ENCODE measurements around the gene ZNF470. TPM values are rescaled to one million over a fixed set of nuclear protein-coding genes. Genes with fewer than 3 reads are reported as not detected.

ZNF470 gene
- total RNA-seq, 1 donor, result 4.7 TPM

DNA sequence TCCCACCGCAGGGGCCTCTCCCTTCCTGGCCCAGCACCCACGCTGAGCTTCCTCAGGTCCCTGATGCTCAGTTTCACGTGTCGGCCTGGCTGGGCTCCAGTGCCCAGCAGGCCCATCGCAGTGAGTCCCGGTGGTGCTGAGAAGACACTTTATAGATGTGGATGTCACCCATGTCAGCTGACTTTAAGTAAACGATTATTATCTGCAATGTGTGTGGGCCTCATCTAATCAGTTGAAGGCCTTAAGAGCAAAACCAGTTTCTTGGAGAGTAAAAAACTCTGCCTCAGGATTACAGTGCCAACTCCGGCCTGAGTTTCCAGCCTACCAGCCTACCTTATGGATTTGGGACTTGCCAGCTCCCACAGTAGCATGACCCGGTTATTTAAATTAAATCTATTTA is 58.4 kb downstream of the ZNF470 start:
- Histone ChIP-seq H2AFZ (ENCODE audit: low read length) (no peak overlapping the region), H4K20me1 (ENCODE audit: insufficient read depth, low read length) (no peaks in the 10 kb centered on the region), H3K4me3 (ENCODE audit: insufficient read depth, low read length) (no peak overlapping the region), H3K27me3 (ENCODE audit: insufficient read depth, low read length) (no peaks in the 10 kb centered on the region), H3K27ac (ENCODE audit: low read depth, low read length) (no peak overlapping the region), H3K4me1 (ENCODE audit: insufficient read depth, low read length) (no peaks in the 10 kb centered on the region), H3K36me3 (ENCODE audit: insufficient read depth, low read length) (peaks cover 12% of the 10 kb centered on the region), H3K79me2 (ENCODE audit: insufficient read depth, low read length) (no peaks in the 10 kb centered on the region), H3K4me2 (ENCODE audit: insufficient read depth, low read length) (no peak overlapping the region), H3K9me3 (ENCODE audit: low read depth, low read length) (no peaks in the 10 kb centered on the region)
- no peak for TF ChIP-seq CTCF (IDR thresholded peaks at IDR 0.05; ENCODE audit: extremely low read depth, low read depth, low read length)
- no peak for DNase-seq (ENCODE audit: insufficient read length, low spot score, missing footprints)

DNA sequence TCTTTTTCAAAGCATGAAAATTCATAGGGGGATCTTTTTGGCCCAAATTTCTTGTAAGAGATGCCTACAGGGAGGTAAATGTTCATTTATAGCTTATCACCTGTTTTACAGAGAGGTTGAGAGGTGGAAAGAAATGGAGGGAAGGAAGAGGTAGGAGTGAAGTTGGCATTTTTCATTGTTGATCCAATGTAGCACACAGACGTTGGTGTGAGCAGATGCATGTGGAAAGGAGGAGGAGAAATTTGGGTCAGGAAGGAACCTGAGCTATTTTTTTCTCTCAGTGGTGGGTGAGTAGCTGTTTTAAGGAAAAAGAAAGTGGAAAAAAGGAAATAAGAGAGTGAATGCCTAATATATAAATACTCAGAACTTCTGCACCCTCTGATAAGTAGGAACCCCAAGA is 65.8 kb downstream of the ZNF470 start:
- peaks cover 7% of the 10 kb centered on the region for H3K9me3 ChIP-seq (ENCODE audit: low read depth, low read length)
- H3K27ac ChIP-seq (ENCODE audit: low read depth, low read length), result no peak overlapping the region
- H3K4me3 ChIP-seq (ENCODE audit: insufficient read depth, low read length), result no peak overlapping the region
- no peaks in the 10 kb centered on the region for H4K20me1 ChIP-seq (ENCODE audit: insufficient read depth, low read length)
- no peaks in the 10 kb centered on the region for H3K27me3 ChIP-seq (ENCODE audit: insufficient read depth, low read length)
- no peak overlapping the region for H2AFZ ChIP-seq (ENCODE audit: low read length)
- H3K36me3 ChIP-seq (ENCODE audit: insufficient read depth, low read length), result no peaks in the 10 kb centered on the region
- no peak for DNase-seq (ENCODE audit: insufficient read length, low spot score, missing footprints)
- no peaks in the 10 kb centered on the region for H3K4me1 ChIP-seq (ENCODE audit: insufficient read depth, low read length)
- H3K4me2 ChIP-seq (ENCODE audit: insufficient read depth, low read length), result no peak overlapping the region
- TF ChIP-seq CTCF (IDR thresholded peaks at IDR 0.05; ENCODE audit: extremely low read depth, low read depth, low read length), result no peak
- no peaks in the 10 kb centered on the region for H3K79me2 ChIP-seq (ENCODE audit: insufficient read depth, low read length)

DNA sequence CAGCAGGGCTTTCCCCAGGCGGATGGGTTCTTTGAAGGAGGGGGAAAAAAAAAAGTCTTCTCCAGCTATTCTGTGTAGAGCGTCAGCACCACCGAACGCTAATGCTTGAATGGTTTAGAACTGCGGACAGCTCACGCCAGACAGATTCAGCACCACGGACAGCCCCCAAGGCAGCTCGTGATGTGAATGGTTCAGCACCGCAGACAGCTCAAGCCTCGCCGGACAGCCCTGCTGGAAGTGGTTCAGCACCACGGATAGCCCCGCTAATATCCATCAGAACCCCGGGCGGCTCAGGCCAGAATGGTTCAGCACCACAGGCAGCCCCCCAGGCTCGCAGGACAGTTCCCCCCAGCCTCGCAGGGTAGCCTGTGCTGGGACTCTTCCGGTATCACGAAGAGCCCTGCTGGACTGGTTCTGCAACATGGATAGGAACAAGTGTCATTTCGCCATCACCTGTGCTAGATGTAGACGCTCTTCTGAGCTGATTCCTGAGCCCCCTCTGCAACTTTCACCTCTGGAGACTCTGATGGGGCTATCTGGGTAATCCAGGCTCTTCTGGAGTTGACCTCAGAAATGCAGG is 70.8 kb downstream of the ZNF470 start:
- no peak overlapping the region for H3K4me2 ChIP-seq (ENCODE audit: insufficient read depth, low read length)
- H4K20me1 ChIP-seq (ENCODE audit: insufficient read depth, low read length), result no peaks in the 10 kb centered on the region
- no peak overlapping the region for H3K27ac ChIP-seq (ENCODE audit: low read depth, low read length)
- DNase-seq (ENCODE audit: insufficient read length, low spot score, missing footprints), result peak; percentile 93
- no peak for TF ChIP-seq CTCF (IDR thresholded peaks at IDR 0.05; ENCODE audit: extremely low read depth, low read depth, low read length)
- H2AFZ ChIP-seq (ENCODE audit: low read length), result no peak overlapping the region
- H3K79me2 ChIP-seq (ENCODE audit: insufficient read depth, low read length), result no peaks in the 10 kb centered on the region
- no peaks in the 10 kb centered on the region for H3K4me1 ChIP-seq (ENCODE audit: insufficient read depth, low read length)
- H3K4me3 ChIP-seq (ENCODE audit: insufficient read depth, low read length), result no peak overlapping the region
- peaks cover 9% of the 10 kb centered on the region for H3K9me3 ChIP-seq (ENCODE audit: low read depth, low read length)
- no peaks in the 10 kb centered on the region for H3K27me3 ChIP-seq (ENCODE audit: insufficient read depth, low read length)
- H3K36me3 ChIP-seq (ENCODE audit: insufficient read depth, low read length), result no peaks in the 10 kb centered on the region

Other genes starting within 250 kb of the ZNF470 start
- gene ZNF582, start 173.9 kb upstream of the ZNF470 start, total RNA-seq, result 2.2 and 3.2 TPM in 2 replicates
- 7.6 and 10.3 TPM in 2 replicates for gene ZNF583, start 163.1 kb upstream of the ZNF470 start, total RNA-seq
- gene ZNF667, start 90.1 kb upstream of the ZNF470 start, total RNA-seq, result 5.8 and 7.7 TPM in 2 replicates
- 4.7 and 5.1 TPM in 2 replicates for gene ZNF471, start 59.6 kb upstream of the ZNF470 start, total RNA-seq
- gene ZFP28, start 28.5 kb upstream of the ZNF470 start, total RNA-seq, result 7.6 and 7.7 TPM in 2 replicates
- gene ZNF71, start 27.8 kb downstream of the ZNF470 start, total RNA-seq, result 7.2 and 8.5 TPM in 2 replicates
- gene SMIM17, start 75.7 kb downstream of the ZNF470 start, total RNA-seq, result under 0.01 TPM in 1 of 2 replicates, not detected in the other
- gene ZNF835, start 104.3 kb downstream of the ZNF470 start, total RNA-seq, result 0.29 and 0.72 TPM in 2 replicates